Adrenal gland (tissue), 5 donors: ENCODE data around the gene STAT1.

Experiments used
- POLR2A ChIP-seq, 2 donors: fragments of 450-650 bp; IDR thresholded peaks; one replicate each; pipeline ENCODE4 v1.6.1; 2017; ENCODE audit warnings: antibody characterized with exemption in 2 of 2, mild to moderate bottlenecking in 2 of 2, moderate library complexity in 1 of 2
- TF ChIP-seq, protein P1 (sequence below), 6 experiments: fragments of 450-650 bp in 4 of 6; fragments of 200-600 bp in 2 of 6; sonication (generic) in 1 of 6; IDR thresholded peaks; 1 replicate in 5 of 6; 2 replicates in 1 of 6; pipeline versions ENCODE4 v1.5.1 to v1.8.0; 2016 to 2021; ENCODE audit warnings: antibody characterized with exemption in 6 of 6, mild to moderate bottlenecking in 2 of 6, moderate library complexity in 1 of 6
- donor health status: DM: no; HTN: no; CAD: no.

DNA sequence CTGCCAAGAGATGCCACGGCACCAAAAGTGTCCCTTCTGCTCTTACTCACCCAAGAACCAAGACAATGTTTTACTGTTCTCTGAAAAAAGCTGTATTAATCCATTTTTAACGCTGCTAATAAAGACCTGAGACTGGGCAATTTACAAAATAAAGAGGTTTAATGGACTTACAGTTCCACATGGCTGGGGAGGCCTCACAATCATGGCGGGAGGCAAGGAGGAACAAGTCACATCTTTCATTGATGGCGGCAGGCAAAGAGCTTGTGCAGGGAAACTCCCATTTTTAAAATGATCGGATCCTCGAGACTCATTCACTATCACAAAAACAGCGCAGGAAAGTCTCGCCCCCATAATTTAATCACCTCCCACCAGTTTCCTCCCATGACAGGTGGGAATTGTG, 1.9 kb upstream of the STAT1 start:
- TF ChIP-seq, protein P1, sequence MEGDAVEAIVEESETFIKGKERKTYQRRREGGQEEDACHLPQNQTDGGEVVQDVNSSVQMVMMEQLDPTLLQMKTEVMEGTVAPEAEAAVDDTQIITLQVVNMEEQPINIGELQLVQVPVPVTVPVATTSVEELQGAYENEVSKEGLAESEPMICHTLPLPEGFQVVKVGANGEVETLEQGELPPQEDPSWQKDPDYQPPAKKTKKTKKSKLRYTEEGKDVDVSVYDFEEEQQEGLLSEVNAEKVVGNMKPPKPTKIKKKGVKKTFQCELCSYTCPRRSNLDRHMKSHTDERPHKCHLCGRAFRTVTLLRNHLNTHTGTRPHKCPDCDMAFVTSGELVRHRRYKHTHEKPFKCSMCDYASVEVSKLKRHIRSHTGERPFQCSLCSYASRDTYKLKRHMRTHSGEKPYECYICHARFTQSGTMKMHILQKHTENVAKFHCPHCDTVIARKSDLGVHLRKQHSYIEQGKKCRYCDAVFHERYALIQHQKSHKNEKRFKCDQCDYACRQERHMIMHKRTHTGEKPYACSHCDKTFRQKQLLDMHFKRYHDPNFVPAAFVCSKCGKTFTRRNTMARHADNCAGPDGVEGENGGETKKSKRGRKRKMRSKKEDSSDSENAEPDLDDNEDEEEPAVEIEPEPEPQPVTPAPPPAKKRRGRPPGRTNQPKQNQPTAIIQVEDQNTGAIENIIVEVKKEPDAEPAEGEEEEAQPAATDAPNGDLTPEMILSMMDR (IDR thresholded peaks at IDR 0.05) = no peak
- TF ChIP-seq POLR2A (IDR thresholded peaks at IDR 0.05) = no peak
